HFF-Myc (cell line): ENCODE data around the gene NME8.

ENCODE experiments used
- DNase-seq: peaks from one replicate; pipeline ENCODE4 v3.0.0-alpha.2; 2011; ENCODE audit warnings: low read depth; ENCODE audit errors: extremely low read depth
- H3K4me3 ChIP-seq: replicated peaks from 2 replicates; pipeline ENCODE4 v1.5.1; 2011; ENCODE audit warnings: low read depth, mild to moderate bottlenecking, control low read depth, low read length
- CTCF ChIP-seq: IDR thresholded peaks from 2 replicates; pipeline ENCODE4 v1.5.1; 2012; ENCODE audit warnings: mild to moderate bottlenecking, low read depth, low read length, control low read depth; ENCODE audit errors: missing control alignments

The NME8 gene

GRCh38 chr7:37921876-37922275 is 73.5 kb downstream of the NME8 start:
- no peak overlapping the region for H3K4me3 ChIP-seq
- DNase-seq: no peak
- TF ChIP-seq CTCF: no peak

GRCh38 chr7:37923996-37924395 is 75.6 kb downstream of the NME8 start:
- no peak overlapping the region for H3K4me3 ChIP-seq
- no peak for TF ChIP-seq CTCF
- DNase-seq: no peak

- DNase-seq: no peak
- H3K4me3 ChIP-seq: no peak overlapping the region
- TF ChIP-seq CTCF: no peak
Observed at GRCh38 chr7:37924491-37925041, 76.2 kb downstream of the NME8 start.

- no peak for TF ChIP-seq CTCF
- H3K4me3 ChIP-seq: no peak overlapping the region
- no peak for DNase-seq
Observed at GRCh38 chr7:37925620-37926019, 77.2 kb downstream of the NME8 start.

GRCh38 chr7:37927773-37928444 is 79.5 kb downstream of the NME8 start:
- no peak for DNase-seq
- H3K4me3 ChIP-seq: no peak overlapping the region
- TF ChIP-seq CTCF: no peak

GRCh38 chr7:37928878-37929277 is 80.5 kb downstream of the NME8 start:
- no peak overlapping the region for H3K4me3 ChIP-seq
- TF ChIP-seq CTCF: no peak
- no peak for DNase-seq
